Skeletal muscle satellite cell (primary cell): Measurements from ENCODE around the gene ALDH1A2.
"Not testable (repeated sequence)": the region's sequence is repeated elsewhere in the genome, so short reads cannot be mapped to it uniquely, and the experiment has no call there.

Experiments
- H3K27me3 ChIP-seq: 2 replicates; pipeline ENCODE4 v1.7.0; 2013; ENCODE audit warnings: low read length; ENCODE audit not compliant: control insufficient read depth, insufficient read depth
- H3K36me3 ChIP-seq: 2 replicates; pipeline ENCODE4 v1.7.0; 2013; ENCODE audit warnings: mild to moderate bottlenecking, control low read depth, low read length; ENCODE audit not compliant: insufficient read depth
- H3K4me1 ChIP-seq: 2 replicates; pipeline ENCODE4 v1.7.0; 2013; ENCODE audit warnings: low read length; ENCODE audit not compliant: control insufficient read depth, insufficient read depth
- H3K4me2 ChIP-seq: 2 replicates; pipeline ENCODE4 v1.7.0; 2013; ENCODE audit warnings: mild to moderate bottlenecking, low read length
- H3K4me3 ChIP-seq: 2 replicates; pipeline ENCODE4 v1.7.0; 2013; ENCODE audit warnings: low read length
- H3K9ac ChIP-seq: 2 replicates; pipeline ENCODE4 v1.7.0; 2013; ENCODE audit warnings: mild to moderate bottlenecking, low read depth, low read length, moderate library complexity
- H3K9me3 ChIP-seq: replicated peaks from 2 replicates; pipeline ENCODE4 v1.7.0; 2013; ENCODE audit warnings: mild to moderate bottlenecking, control low read depth, low read length

ALDH1A2 gene

GRCh38 chr15:58038426-58039078 is 27.0 kb downstream of the ALDH1A2 start:
- Histone ChIP-seq H3K4me1 (peaks cover 22% of the 10 kb centered on the region), H3K9me3 (no peaks in the 10 kb centered on the region), H3K27me3 (no peaks in the 10 kb centered on the region), H3K4me2 (peak overlapping the region; percentile 3), H3K9ac (no peak overlapping the region), H3K36me3 (no peaks in the 10 kb centered on the region), H3K4me3 (no peak overlapping the region)

GRCh38 chr15:58037723-58038301 is 27.7 kb downstream of the ALDH1A2 start:
- no peaks in the 10 kb centered on the region for H3K36me3 ChIP-seq
- no peak overlapping the region for H3K9ac ChIP-seq
- no peaks in the 10 kb centered on the region for H3K9me3 ChIP-seq
- no peak overlapping the region for H3K4me3 ChIP-seq
- H3K4me2 ChIP-seq = no peak overlapping the region
- H3K27me3 ChIP-seq = no peaks in the 10 kb centered on the region
- H3K4me1 ChIP-seq = peaks cover 22% of the 10 kb centered on the region

- H3K4me2 ChIP-seq = no peak overlapping the region
- no peaks in the 10 kb centered on the region for H3K27me3 ChIP-seq
- H3K4me3 ChIP-seq = no peak overlapping the region
- H3K36me3 ChIP-seq = no peaks in the 10 kb centered on the region
- H3K9me3 ChIP-seq = no peaks in the 10 kb centered on the region
- peaks cover 14% of the 10 kb centered on the region for H3K4me1 ChIP-seq
- H3K9ac ChIP-seq = no peak overlapping the region
Observed at GRCh38 chr15:58036579-58036978, 28.9 kb downstream of the ALDH1A2 start.

DNA sequence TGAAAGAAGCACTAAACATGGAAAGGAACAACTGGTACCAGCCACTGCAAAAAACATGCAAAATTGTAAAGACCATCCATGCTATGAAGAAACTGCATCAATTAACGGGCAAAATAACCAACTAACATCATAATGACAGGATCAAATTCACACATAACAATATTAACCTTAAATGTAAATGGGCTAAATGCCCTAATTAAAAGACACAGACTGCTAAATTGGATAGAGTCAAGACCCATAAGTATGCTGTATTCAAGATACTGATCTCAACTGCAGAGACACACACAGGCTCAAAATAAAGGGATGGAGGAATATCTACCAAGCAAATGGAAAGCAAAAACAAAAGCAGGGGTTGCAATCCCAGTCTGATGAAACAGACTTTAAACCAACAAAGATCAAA is 37.1 kb downstream of the ALDH1A2 start:
- H3K9ac ChIP-seq, H3K4me1 ChIP-seq, H3K27me3 ChIP-seq, H3K4me3 ChIP-seq, H3K36me3 ChIP-seq, H3K4me2 ChIP-seq: not testable (repeated sequence)
- peaks cover 10% of the 10 kb centered on the region for H3K9me3 ChIP-seq

DNA sequence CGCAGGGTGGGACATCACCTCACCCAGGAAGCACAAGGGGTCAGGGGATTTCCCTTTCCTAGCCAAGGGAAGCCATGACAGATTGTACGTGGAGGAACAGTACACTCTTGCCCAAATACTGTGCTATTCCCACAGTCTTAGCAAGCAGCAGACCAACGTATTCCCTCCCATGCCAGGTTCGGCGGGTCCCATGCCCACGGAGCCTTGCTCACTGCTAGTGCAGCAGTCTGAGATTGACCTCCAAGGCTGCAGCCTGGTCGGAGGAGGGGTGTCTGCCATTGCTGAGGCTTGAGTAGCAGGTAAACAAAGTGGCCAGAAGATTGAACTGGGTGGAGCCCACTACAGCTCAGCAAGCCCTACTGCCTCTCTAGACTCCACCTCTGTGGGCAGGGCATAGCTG is 39.0 kb downstream of the ALDH1A2 start:
- Histone ChIP-seq H3K9me3 (peaks cover 10% of the 10 kb centered on the region), H3K4me2 (no peak overlapping the region), H3K9ac (no peak overlapping the region), H3K4me3 (no peak overlapping the region), H3K4me1 (no peaks in the 10 kb centered on the region), H3K36me3 (no peaks in the 10 kb centered on the region), H3K27me3 (no peaks in the 10 kb centered on the region)

DNA sequence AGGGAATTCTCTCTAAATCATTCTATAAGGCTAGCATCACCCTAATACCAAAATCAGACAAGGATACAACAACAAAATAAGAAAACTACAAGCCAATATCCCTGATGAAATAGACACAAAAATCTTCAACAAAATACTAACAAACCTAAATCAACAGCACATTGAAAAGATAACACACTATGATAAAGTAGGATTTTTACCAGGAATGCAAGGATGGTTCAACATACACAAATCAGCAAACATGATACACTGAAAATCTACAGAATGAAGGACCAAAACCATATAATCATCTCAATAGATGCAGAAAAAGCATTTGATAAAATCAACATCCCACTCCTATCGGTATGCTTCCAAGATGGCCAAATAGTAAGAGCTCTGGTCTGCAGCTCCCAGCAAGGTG is 39.5 kb downstream of the ALDH1A2 start:
- H3K4me3 ChIP-seq = no peak overlapping the region
- H3K9me3 ChIP-seq = peaks cover 10% of the 10 kb centered on the region
- no peaks in the 10 kb centered on the region for H3K27me3 ChIP-seq
- H3K4me1 ChIP-seq = no peaks in the 10 kb centered on the region
- H3K9ac ChIP-seq = no peak overlapping the region
- no peaks in the 10 kb centered on the region for H3K36me3 ChIP-seq
- H3K4me2 ChIP-seq = no peak overlapping the region

GRCh38 chr15:58021332-58022230 is 43.9 kb downstream of the ALDH1A2 start:
- Histone ChIP-seq H3K36me3 (no peaks in the 10 kb centered on the region), H3K4me2 (no peak overlapping the region), H3K4me3 (no peak overlapping the region), H3K9me3 (peaks cover 10% of the 10 kb centered on the region), H3K4me1 (peaks cover 17% of the 10 kb centered on the region), H3K9ac (no peak overlapping the region), H3K27me3 (no peaks in the 10 kb centered on the region)

GRCh38 chr15:58019503-58020376 is 45.8 kb downstream of the ALDH1A2 start:
- Histone ChIP-seq H3K9ac (no peak overlapping the region), H3K4me3 (no peak overlapping the region), H3K9me3 (no peaks in the 10 kb centered on the region), H3K36me3 (no peaks in the 10 kb centered on the region), H3K27me3 (no peaks in the 10 kb centered on the region), H3K4me1 (peaks cover 27% of the 10 kb centered on the region), H3K4me2 (peak overlapping the region; percentile 59)

DNA sequence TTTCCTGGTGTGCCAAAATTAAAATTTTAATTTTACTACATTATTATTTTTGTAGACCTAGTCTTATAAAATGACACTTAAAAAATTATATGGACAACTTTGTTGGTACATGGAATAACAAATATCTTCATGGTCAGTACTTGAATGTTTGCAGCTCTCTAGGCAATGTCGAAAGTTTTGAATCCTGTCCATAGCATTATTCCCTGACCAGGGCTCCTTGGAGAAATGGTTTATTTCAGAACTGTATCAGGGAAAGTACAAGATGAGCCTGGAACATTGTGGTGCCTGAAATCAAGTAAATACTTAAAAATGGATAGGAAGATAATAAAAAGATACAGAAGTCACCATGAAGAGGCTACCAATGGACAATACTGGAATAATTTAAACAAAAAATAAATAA is 47.6 kb downstream of the ALDH1A2 start:
- Histone ChIP-seq H3K27me3 (no peaks in the 10 kb centered on the region), H3K4me2 (no peak overlapping the region), H3K9me3 (no peaks in the 10 kb centered on the region), H3K4me3 (no peak overlapping the region), H3K4me1 (peaks cover 27% of the 10 kb centered on the region), H3K36me3 (no peaks in the 10 kb centered on the region), H3K9ac (no peak overlapping the region)

GRCh38 chr15:58016581-58017175 is 48.8 kb downstream of the ALDH1A2 start:
- no peak overlapping the region for H3K9ac ChIP-seq
- H3K4me2 ChIP-seq = no peak overlapping the region
- H3K4me1 ChIP-seq = peaks cover 27% of the 10 kb centered on the region
- no peak overlapping the region for H3K4me3 ChIP-seq
- no peaks in the 10 kb centered on the region for H3K27me3 ChIP-seq
- H3K36me3 ChIP-seq = no peaks in the 10 kb centered on the region
- H3K9me3 ChIP-seq = no peaks in the 10 kb centered on the region

- no peaks in the 10 kb centered on the region for H3K9me3 ChIP-seq
- no peak overlapping the region for H3K4me3 ChIP-seq
- peaks cover 27% of the 10 kb centered on the region for H3K4me1 ChIP-seq
- no peak overlapping the region for H3K4me2 ChIP-seq
- no peak overlapping the region for H3K9ac ChIP-seq
- H3K36me3 ChIP-seq = no peaks in the 10 kb centered on the region
- no peaks in the 10 kb centered on the region for H3K27me3 ChIP-seq
Observed at GRCh38 chr15:58015565-58015964, 49.9 kb downstream of the ALDH1A2 start.
